Left lobe of liver (tissue), 2 donors: Measurements from ENCODE around the gene WDR76. TPM values are rescaled to one million over a fixed set of nuclear protein-coding genes. Genes with fewer than 3 reads are reported as not detected.

Experiments used
- ATAC-seq: fragments of 200-7000 bp; cut with Tn5 transposase; one replicate; pipeline ENCODE4 v1.9.1; 2020; ENCODE audit warnings: mild to moderate bottlenecking, moderate library complexity
- DNase-seq: peaks from one replicate; pipeline ENCODE4 v3.0.0-alpha.2; 2020; ENCODE audit warnings: low spot score
- total RNA-seq: library from RNA; stranded (reverse); gene quantifications from one replicate; pipeline ENCODE4 v1.2.1, GENCODE V29; 2021
- donor health status: DM: no; HTN: no; CAD: no; lungs with moderate emphysema.
- donor health status: DM: no; HTN: yes; CAD: no.

Gene WDR76
- total RNA-seq, 1 donor from 2014 or later, result 0.86 TPM

- ATAC-seq (no peak), DNase-seq (no peak)
These were observed 50.1 kb downstream of the WDR76 start for GRCh38 chr15:43876872-43877271.

- ATAC-seq, result no peak
- DNase-seq, result no peak
These were observed 50.6 kb downstream of the WDR76 start for GRCh38 chr15:43877371-43877770.

- DNase-seq, result no peak
- no peak for ATAC-seq
These were observed 51.6 kb downstream of the WDR76 start for GRCh38 chr15:43878446-43878845.

GRCh38 chr15:43879386-43880355 lies 52.9 kb downstream of the WDR76 start:
- ATAC-seq (no peak), DNase-seq (no peak)

GRCh38 chr15:43880406-43881194 lies 53.8 kb downstream of the WDR76 start:
- no peak for DNase-seq
- no peak for ATAC-seq

- ATAC-seq (no peak), DNase-seq (no peak)
These were observed 54.4 kb downstream of the WDR76 start for GRCh38 chr15:43881245-43881644.

- DNase-seq (no peak), ATAC-seq (peak; percentile 58)
These were observed 55.1 kb downstream of the WDR76 start for GRCh38 chr15:43881944-43882343.

GRCh38 chr15:43883571-43883970 lies 56.8 kb downstream of the WDR76 start:
- no peak for ATAC-seq
- no peak for DNase-seq

GRCh38 chr15:43886558-43886957 lies 59.8 kb downstream of the WDR76 start:
- DNase-seq, result no peak

GRCh38 chr15:43887901-43888300 lies 61.1 kb downstream of the WDR76 start:
- DNase-seq (no peak), ATAC-seq (no peak)

More at GRCh38 chr15:43886558-43886957, 59.8 kb downstream of the WDR76 start:
- ATAC-seq, result no peak

- DNase-seq (no peak), ATAC-seq (no peak)
These were observed 62.2 kb downstream of the WDR76 start for GRCh38 chr15:43889042-43889441.

- DNase-seq (no peak), ATAC-seq (no peak)
These were observed 67.2 kb downstream of the WDR76 start for GRCh38 chr15:43893956-43894355.

GRCh38 chr15:43895586-43895985 lies 68.8 kb downstream of the WDR76 start:
- DNase-seq, result no peak

GRCh38 chr15:43896543-43896942 lies 69.7 kb downstream of the WDR76 start:
- no peak for ATAC-seq
- DNase-seq, result no peak

More at GRCh38 chr15:43895586-43895985, 68.8 kb downstream of the WDR76 start:
- no peak for ATAC-seq

- DNase-seq (no peak), ATAC-seq (no peak)
These were observed 72.1 kb downstream of the WDR76 start for GRCh38 chr15:43898891-43899290.

- DNase-seq (no peak), ATAC-seq (no peak)
These were observed 73.1 kb downstream of the WDR76 start for GRCh38 chr15:43899928-43900327.

- ATAC-seq, result no peak
- DNase-seq, result no peak
These were observed 74.2 kb downstream of the WDR76 start for GRCh38 chr15:43900996-43901395.

- ATAC-seq, result no peak
- DNase-seq, result no peak
These were observed 74.7 kb downstream of the WDR76 start for GRCh38 chr15:43901495-43901894.

- ATAC-seq (peak; percentile 67), DNase-seq (no peak)
These were observed 77.1 kb downstream of the WDR76 start for GRCh38 chr15:43903864-43904290.

- ATAC-seq (no peak), DNase-seq (no peak)
These were observed 79.0 kb downstream of the WDR76 start for GRCh38 chr15:43905755-43906154.

GRCh38 chr15:43908516-43909050 lies 81.8 kb downstream of the WDR76 start:
- no peak for ATAC-seq

More at GRCh38 chr15:43908516-43909050, 81.8 kb downstream of the WDR76 start:
- DNase-seq, result no peak
